ENCODE measurements around the gene SACM1L. TPM values are rescaled to one million over a fixed set of nuclear protein-coding genes. Genes with fewer than 3 reads are reported as not detected.

The SACM1L gene
- polyA plus RNA-seq, 1 experiment: 35.5 TPM

DNA sequence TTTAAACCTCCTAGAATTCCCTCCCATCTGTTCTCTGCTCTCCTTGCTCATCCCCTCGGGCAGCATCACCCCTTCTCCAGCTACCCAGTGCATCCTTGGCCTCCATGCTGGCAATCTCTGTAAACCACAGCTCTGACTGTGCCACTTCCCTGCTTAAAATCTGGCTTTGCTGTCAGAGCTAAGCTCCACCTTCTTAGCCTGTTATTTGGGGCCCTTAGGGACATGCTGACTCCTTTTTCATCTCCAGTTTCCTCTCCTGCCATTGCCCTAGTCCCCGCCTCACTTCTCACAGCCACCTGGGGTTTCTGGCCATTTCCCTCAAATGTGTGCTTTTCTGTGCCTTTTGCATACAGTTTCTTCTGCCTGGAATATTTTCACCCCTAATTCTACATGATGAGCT, 101.4 kb downstream of the SACM1L start:
- peaks cover 64% of the 10 kb centered on the region for H3K27me3 ChIP-seq (ENCODE audit: control insufficient read depth, insufficient read depth, low read length)
- CTCF ChIA-PET: no interaction called here

DNA sequence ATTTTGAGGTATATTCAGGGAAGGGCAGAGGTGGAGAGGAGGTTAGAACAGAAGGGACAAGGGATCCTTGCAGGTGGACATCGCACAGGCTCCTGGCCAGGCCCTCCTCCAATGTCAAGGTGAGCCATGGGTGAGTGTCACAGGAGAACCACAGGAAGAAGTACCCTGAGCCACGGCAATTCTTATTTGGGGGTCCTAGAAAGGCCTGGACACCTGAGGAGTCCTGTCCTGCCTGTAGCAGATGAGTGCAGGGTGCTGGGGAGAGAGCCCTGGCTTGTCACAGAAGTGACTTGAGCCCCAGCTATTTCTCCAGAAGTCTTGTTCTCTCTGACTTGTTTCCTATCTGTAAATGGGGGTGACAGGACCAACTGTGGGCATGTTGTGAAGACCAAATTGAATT, 102.8 kb downstream of the SACM1L start:
- ChIA-PET POLR2A (no interaction called here), CTCF (no interaction called here)
- TF ChIP-seq, protein P1, sequence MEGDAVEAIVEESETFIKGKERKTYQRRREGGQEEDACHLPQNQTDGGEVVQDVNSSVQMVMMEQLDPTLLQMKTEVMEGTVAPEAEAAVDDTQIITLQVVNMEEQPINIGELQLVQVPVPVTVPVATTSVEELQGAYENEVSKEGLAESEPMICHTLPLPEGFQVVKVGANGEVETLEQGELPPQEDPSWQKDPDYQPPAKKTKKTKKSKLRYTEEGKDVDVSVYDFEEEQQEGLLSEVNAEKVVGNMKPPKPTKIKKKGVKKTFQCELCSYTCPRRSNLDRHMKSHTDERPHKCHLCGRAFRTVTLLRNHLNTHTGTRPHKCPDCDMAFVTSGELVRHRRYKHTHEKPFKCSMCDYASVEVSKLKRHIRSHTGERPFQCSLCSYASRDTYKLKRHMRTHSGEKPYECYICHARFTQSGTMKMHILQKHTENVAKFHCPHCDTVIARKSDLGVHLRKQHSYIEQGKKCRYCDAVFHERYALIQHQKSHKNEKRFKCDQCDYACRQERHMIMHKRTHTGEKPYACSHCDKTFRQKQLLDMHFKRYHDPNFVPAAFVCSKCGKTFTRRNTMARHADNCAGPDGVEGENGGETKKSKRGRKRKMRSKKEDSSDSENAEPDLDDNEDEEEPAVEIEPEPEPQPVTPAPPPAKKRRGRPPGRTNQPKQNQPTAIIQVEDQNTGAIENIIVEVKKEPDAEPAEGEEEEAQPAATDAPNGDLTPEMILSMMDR (IDR thresholded peaks at IDR 0.05; ENCODE audit: low read depth, low read length): no peak
- Histone ChIP-seq H3K27ac (ENCODE audit: low read depth, low read length) (no peak overlapping the region), H3K27me3 (ENCODE audit: control insufficient read depth, insufficient read depth, low read length) (peaks cover 70% of the 10 kb centered on the region), H3K9me3 (ENCODE audit: control insufficient read depth, insufficient read depth, low read length) (peaks cover 4% of the 10 kb centered on the region; the same call in 1 of the 2 replicates), H3K4me3 (ENCODE audit: low read depth, low read length) (no peak overlapping the region)
- DNase-seq (ENCODE audit: low read depth, low spot score): no peak

More for the DNA sequence above, 101.4 kb downstream of the SACM1L start:
- POLR2A ChIA-PET: no interaction called here
- Histone ChIP-seq H3K9me3 (ENCODE audit: control insufficient read depth, insufficient read depth, low read length) (no peaks in the 10 kb centered on the region), H3K4me3 (ENCODE audit: low read depth, low read length) (no peak overlapping the region), H3K27ac (ENCODE audit: low read depth, low read length) (no peak overlapping the region)
- DNase-seq (ENCODE audit: low read depth, low spot score): no peak
- TF ChIP-seq, protein P1 (IDR thresholded peaks at IDR 0.05; ENCODE audit: low read depth, low read length): no peak

DNA sequence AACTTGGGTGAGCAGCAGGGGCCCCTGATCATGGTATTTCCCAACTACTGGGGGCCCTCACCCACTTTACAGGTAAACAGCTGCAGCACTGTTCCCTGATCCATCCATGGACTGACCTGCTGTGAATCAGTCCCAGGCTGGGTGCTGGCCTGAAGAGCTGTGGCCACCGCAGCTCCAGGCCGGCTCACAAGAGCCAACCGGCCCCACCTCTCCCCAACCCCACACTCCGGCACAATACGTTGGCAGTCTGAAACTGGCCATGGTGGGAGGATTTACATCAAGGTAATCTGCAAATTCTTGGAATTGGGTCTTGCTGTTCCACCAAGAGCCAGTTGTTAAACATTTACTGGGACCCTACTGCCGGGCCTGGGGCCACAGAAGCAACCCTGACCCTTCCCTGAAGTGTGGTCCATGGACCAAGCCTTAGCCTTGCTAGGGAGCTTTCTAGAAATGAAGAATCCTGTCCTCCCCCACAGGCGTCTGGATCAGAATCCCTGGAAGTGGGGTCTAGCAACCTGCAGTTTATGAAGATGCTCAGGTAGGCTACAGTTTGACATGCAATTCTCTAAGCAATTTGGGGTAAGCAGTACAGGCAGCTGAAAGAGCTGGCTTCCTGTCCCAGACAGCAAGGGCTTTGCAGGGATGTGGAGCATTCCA, 103.4 kb downstream of the SACM1L start:
- DNase-seq (ENCODE audit: low read depth, low spot score): no peak
- peaks cover 72% of the 10 kb centered on the region for H3K27me3 ChIP-seq (ENCODE audit: control insufficient read depth, insufficient read depth, low read length)
- no peak overlapping the region for H3K4me3 ChIP-seq (ENCODE audit: low read depth, low read length)
- no peak overlapping the region for H3K27ac ChIP-seq (ENCODE audit: low read depth, low read length)
- peaks cover 4% of the 10 kb centered on the region; the same call in 1 of the 2 replicates for H3K9me3 ChIP-seq (ENCODE audit: control insufficient read depth, insufficient read depth, low read length)
- ChIA-PET CTCF (interaction anchor here (0.6 to 0.8 kb wide), 2 partner anchors 287 to 289 kb away, joined by 3 read pairs; no protein-coding TSS in a partner anchor), POLR2A (no interaction called here)
- TF ChIP-seq, protein P1 (IDR thresholded peaks at IDR 0.05; ENCODE audit: low read depth, low read length): no peak

DNA sequence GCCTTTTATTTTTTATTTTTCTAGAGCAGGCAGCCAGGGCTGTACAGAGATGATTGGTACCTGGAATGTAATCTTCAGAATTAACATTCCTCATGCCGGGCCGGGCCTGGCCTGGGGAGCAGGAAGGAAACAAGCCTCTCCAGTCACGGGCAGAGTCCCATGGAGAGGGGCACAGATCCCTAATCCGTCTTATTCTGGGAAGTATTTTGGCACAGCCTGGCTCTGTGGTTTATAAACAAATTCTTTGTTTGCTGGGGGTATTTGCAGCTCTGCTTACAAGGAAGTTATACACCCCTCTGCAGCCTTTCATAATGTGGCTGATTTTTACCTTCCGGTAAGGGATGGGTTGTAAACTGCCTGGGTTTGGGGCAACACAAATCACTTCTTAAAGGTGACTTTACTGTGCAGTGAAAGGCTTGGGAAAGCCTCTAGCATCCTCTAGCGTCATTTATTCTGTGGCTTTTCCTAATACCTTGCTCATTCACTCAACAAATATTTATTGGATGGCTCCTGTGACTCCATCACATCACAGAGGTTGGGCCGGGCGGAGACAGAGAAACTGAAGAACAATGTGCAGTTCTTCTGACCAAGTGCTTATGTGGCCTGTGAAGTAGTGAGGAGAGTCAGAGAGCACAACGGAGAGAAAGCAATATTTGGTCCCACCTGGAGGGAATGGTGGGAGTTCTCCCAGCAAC, 104.4 kb downstream of the SACM1L start:
- Histone ChIP-seq H3K27me3 (ENCODE audit: control insufficient read depth, insufficient read depth, low read length) (peaks cover 76% of the 10 kb centered on the region), H3K4me3 (ENCODE audit: low read depth, low read length) (no peak overlapping the region), H3K9me3 (ENCODE audit: control insufficient read depth, insufficient read depth, low read length) (peaks cover 4% of the 10 kb centered on the region; the same call in 1 of the 2 replicates), H3K27ac (ENCODE audit: low read depth, low read length) (no peak overlapping the region)
- no peak for DNase-seq (ENCODE audit: low read depth, low spot score)
- TF ChIP-seq, protein P1 (IDR thresholded peaks at IDR 0.05; ENCODE audit: low read depth, low read length): no peak
- ChIA-PET CTCF (interaction anchor here (0.6 to 0.8 kb wide), 2 partner anchors 286 to 288 kb away, joined by 3 read pairs; no protein-coding TSS in a partner anchor), POLR2A (no interaction called here)

DNA sequence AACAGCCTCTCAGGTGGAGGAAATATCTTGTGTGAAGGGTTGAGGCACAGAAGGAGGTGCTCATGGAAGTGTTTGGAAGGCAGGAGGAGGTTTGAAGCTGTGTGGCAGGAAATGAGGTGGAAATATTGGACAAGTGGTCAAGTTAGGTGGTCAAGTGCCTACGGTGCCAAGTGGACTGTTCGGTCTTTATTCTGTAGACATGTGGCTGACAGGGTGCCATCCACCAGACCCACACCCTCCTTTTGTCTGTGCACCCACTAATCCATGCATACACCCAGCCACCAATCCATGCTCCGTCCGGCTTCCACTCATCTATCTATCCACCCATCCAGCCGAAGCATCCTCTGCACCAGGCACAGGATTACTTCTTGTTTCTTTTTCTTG, 105.0 kb downstream of the SACM1L start:
- TF ChIP-seq, protein P1 (IDR thresholded peaks at IDR 0.05; ENCODE audit: low read depth, low read length): no peak
- Histone ChIP-seq H3K27me3 (ENCODE audit: control insufficient read depth, insufficient read depth, low read length) (peaks cover 82% of the 10 kb centered on the region), H3K27ac (ENCODE audit: low read depth, low read length) (no peak overlapping the region), H3K4me3 (ENCODE audit: low read depth, low read length) (no peak overlapping the region), H3K9me3 (ENCODE audit: control insufficient read depth, insufficient read depth, low read length) (peaks cover 4% of the 10 kb centered on the region; the same call in 1 of the 2 replicates)
- no peak for DNase-seq (ENCODE audit: low read depth, low spot score)
- ChIA-PET POLR2A (no interaction called here), CTCF (interaction anchor here (0.8 kb wide), 1 partner anchor 284 kb away, joined by 3 read pairs; no protein-coding TSS in a partner anchor)

All from AG04450 (cell line).